HG03175 (cell line): ENCODE measurements around the gene TXLNA.

Source experiments
- ATAC-seq: cut with Tn5 transposase; IDR thresholded peaks from one replicate; pipeline ENCODE4 v1.9.1; 2021; ENCODE audit warnings: mild to moderate bottlenecking, moderate library complexity; ENCODE audit not compliant: unreplicated experiment

The TXLNA gene

GRCh38 chr1:32242341-32242851 is 62.9 kb downstream of the TXLNA start:
- ATAC-seq: no peak

- ATAC-seq: no peak
Measured at GRCh38 chr1:32246888-32247273, 67.4 kb downstream of the TXLNA start, which contains the start of gene FAM167B. FAM167B (plus strand) TSS chr1:32247222; CDS start chr1:32247422, 200 bp downstream.

GRCh38 chr1:32247452-32247851 is 68.0 kb downstream of the TXLNA start:
- ATAC-seq: no peak
